Inferior parietal cortex (tissue), 1 donor: ENCODE results near the gene SH2D5.

Experiments used
- DNase-seq: peaks from one replicate; pipeline ENCODE4 v3.0.0-alpha.2; 2016; ENCODE audit errors: extremely low spot score

The SH2D5 gene

DNA sequence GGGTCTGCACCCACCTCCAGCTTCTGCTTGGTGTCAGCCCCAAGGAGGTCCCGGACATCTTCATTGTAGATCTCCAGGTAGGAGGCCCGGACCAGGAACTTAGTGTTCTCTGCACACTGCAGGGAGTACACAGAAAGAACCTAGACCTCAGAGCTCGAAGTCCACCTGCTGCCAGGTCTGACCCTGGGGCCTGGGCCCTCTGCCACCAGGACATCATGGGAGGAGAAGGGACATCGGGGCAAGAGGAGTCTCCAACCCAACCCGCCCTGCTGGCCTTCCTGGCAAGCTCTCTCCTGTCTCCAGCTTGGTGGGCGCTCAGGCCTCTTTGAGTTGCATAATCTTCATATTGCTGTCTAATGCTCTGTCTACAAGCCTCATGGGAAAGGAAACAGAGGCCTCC, 19.1 kb downstream of the SH2D5 start:
- no peak for DNase-seq

DNA sequence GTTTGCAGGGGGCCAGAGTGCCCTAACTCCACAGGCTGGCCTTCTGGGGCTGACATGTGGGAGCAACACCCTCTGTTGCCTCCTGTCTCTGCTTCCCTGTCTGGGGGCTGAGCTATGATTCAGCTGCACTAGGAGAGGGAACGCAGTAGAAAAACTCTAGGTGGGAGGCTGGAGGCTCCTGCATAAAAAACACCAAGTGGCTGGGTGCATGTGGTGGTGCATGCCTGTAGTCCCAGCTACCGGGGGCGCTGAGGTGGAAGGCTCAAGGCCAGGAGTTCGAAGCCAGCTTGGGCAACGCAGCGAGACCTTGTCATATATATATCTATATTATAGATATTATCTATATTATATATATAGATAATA, 20.3 kb downstream of the SH2D5 start:
- DNase-seq: no peak

- no peak for DNase-seq
Measured at GRCh38 chr1:20711285-20712214, 21.0 kb downstream of the SH2D5 start.

DNA sequence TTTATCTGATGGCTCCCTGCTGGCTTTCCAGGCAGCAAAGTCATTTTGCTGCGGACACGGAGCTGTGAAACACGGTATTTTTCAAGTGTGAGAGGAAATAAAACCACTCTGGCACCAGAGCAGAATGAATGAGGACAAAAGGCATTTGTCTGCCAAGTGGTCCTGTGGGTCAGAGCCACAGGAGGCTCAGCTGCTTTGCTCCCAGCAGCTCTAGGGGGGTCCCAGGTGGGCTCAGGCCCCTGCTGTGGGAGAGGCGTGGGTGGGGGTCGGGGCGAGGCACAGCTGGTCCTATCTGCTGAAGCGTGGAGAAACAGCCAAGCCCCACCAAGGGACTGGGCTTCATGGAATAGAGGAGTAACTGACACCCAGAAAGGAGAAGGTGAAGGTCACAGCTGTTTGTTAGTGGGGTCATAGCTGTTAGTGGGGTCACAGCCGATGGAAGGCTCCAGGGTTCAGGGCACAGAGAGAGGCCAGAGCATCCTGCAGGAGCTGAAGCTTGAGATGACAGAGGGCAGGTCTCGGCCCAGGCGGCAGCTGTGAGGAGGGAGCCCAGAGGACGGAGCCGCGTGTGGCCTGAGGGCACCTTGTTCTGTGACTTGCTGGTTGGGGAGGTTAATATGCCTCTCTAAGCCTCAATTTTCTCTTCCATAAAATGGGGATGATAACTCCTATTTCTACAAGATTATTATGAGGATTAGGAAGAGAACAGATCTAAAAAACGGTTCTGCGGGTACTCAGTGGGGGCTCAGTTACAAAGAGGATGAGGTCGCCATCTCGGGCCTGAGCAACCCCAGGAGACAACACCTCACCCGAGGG, 21.8 kb downstream of the SH2D5 start:
- no peak for DNase-seq

- no peak for DNase-seq
Measured at GRCh38 chr1:20709868-20710267, 22.6 kb downstream of the SH2D5 start.

- DNase-seq: no peak
Measured at GRCh38 chr1:20708891-20709290, 23.6 kb downstream of the SH2D5 start.

- no peak for DNase-seq
Measured at GRCh38 chr1:20708057-20708456, 24.4 kb downstream of the SH2D5 start.

- no peak for DNase-seq
Measured at GRCh38 chr1:20706841-20707240, 25.7 kb downstream of the SH2D5 start.

- peak; percentile 17 for DNase-seq
Measured at GRCh38 chr1:20705203-20705755, 27.2 kb downstream of the SH2D5 start.

DNA sequence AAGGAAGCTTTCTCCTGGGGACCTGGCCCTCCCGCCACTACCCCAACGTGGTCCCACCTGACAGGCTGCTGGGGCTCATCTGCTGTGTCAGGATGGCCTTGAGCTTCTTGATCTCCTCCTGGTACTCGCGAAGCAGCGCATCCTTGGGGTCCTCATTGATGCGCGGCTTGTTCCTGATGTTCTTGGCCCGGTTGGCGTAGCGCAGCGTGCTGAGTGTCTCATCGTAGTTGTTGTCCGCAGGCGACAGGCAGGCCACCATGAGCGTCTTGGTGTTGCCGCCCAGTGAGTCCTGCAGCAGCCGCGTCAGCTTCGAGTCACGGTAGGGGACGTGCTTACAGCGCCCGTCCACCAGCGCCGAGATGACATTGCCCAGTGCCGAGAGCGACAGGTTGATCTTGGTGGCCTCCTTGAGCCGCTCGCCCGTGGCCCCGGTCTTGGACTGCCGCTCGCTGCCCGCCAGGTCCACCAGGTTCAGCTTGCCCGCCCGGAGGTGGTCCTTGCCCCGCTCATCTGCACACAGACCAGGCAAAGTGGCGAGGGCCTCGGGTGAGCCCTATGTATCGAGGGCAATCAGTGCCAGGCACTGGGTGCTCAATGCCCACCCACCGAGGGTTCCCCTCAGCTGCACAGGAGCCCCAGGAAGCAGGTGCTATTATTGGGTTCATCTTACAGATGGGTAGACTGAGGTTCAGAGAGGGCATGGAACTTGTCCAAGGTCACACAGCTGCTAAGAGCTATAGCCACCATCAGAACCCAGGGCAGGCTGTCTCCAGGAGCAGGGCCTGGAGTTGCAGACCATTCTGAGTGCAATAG, 27.9 kb downstream of the SH2D5 start:
- DNase-seq: no peak

DNA sequence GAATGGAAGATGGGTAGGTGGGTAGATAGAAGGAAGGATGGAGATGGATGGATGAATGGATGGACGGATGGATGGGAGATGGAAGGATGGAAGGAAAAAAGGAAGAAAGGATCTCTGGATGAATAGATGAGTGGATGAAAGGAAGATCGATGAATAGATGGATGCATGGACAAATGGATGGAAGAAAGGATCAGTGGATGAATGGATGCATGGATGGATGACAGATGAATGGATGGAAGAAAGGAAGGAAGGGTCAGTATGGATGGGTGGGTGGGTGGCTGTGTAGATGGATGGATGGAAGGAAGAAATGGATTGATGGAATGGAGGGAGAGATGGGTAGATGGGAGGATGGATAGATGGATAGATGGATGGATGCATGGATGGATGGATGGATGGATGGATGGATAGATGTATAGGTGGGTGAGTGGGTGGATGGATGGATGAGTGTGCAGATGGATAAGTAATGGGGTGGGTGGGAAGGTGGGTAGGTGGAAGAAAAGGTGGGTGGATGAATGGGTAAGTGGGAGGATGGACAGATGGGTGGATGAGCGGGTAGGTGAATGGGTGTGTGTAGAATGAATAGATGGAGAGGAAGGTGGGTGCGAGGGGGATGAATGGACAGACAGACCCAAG, 29.3 kb downstream of the SH2D5 start:
- DNase-seq: no peak

DNA sequence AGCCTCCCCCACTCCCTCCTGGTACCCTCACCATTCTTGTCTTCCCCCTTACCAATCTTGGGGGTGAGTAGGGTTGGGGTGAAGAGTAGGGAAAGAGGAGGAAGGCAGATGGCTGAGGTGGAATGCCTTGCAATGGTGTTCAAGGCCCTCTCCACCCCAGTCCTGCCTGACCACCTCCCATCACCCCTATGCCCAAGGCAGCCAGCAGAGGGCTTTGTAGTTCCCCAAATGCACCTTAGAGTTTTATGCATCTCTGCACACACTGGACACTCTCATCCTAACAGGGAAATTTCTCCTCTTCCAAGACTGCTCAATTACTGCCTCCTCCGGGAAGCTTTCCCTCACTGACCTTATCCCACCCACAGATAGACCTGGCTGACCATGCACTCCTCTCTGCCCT, 30.1 kb downstream of the SH2D5 start:
- no peak for DNase-seq

- DNase-seq: no peak
Measured at GRCh38 chr1:20701847-20702246, 30.7 kb downstream of the SH2D5 start.

- DNase-seq: no peak
Measured at GRCh38 chr1:20701446-20701845, 31.1 kb downstream of the SH2D5 start.

- no peak for DNase-seq
Measured at GRCh38 chr1:20700636-20701215, 31.8 kb downstream of the SH2D5 start.

- no peak for DNase-seq
Measured at GRCh38 chr1:20699558-20699957, 32.9 kb downstream of the SH2D5 start.

GRCh38 chr1:20698195-20698910, 34.1 kb downstream of the SH2D5 start:
- DNase-seq: no peak

- no peak for DNase-seq
Measured at GRCh38 chr1:20697563-20697962, 34.9 kb downstream of the SH2D5 start.

GRCh38 chr1:20696397-20697333, 35.8 kb downstream of the SH2D5 start:
- peak; percentile 83 for DNase-seq
